Measurements from ENCODE around the gene CBARP. TPM values are rescaled to one million over a fixed set of nuclear protein-coding genes. Genes with fewer than 3 reads are reported as not detected.

The CBARP gene
- total and polyA plus RNA-seq, 2 donors (not counting 3 experiments of a cell fraction or from before 2014, with no cell fraction given): 3.5 to 9.2 TPM

DNA sequence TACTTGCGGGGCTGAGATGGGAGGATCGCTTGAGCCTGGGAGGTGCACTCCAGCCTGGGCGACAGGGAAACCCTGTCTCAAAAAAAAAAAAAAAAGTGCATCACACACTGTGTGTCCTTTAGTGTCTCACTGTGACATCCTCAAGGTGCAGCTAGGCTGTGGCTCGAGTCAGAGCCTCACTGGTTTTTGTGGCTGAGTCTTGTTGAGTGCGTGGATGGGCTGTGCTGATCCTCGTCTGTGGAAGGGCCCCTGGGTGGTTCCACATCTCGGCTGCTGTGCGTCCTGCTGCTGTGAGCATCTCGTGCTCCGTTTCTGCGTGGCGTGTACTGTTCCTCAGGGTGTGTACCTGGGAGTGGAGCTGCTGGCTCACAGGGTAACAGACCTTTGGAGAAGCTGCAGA, 21.0 kb downstream of the CBARP start:
- Histone ChIP-seq H3K4me3 (replicated peaks in 1 of 3; ENCODE audit: insufficient read depth in 1 of 3, low read depth in 1 of 3, low read length in 3 of 3) (no peak overlapping the region), H4K20me1 (replicated peaks; ENCODE audit: control insufficient read depth, extremely low read depth, insufficient read depth, low read length) (no peaks in the 10 kb centered on the region), H3K9ac (replicated peaks; ENCODE audit: extremely low read depth, insufficient read depth, low read length) (no peak overlapping the region), H3K79me2 (ENCODE audit: control insufficient read depth, insufficient read depth, low read length) (peaks cover 57% of the 10 kb centered on the region), H3K9me3 (replicated peaks; ENCODE audit: control insufficient read depth, insufficient read depth, low read length) (no peaks in the 10 kb centered on the region), H3K36me3 (ENCODE audit: control insufficient read depth in 2 of 2, extremely low read depth in 1 of 2, insufficient read depth in 2 of 2, low read length in 2 of 2) (peaks cover 0 to 6% of the 10 kb centered on the region in 2 experiments), H3K4me2 (ENCODE audit: insufficient read depth, low read length) (no peak overlapping the region), H2AFZ (ENCODE audit: low read depth, low read length) (no peak overlapping the region), H3K27me3 (ENCODE audit: control insufficient read depth in 2 of 2, insufficient read depth in 2 of 2, low read length in 2 of 2) (no peaks in the 10 kb centered on the region), H3K27ac (ENCODE audit: insufficient read depth, low read depth, low read length) (no peak overlapping the region), H3K4me1 (ENCODE audit: control insufficient read depth, extremely low read depth, insufficient read depth, low read length) (peaks cover 28% of the 10 kb centered on the region), H3K9me1 (replicated peaks; ENCODE audit: control insufficient read depth, extremely low read depth, insufficient read depth, low read length) (no peaks in the 10 kb centered on the region)
- FAIRE-seq (no peak), DNase-seq (ENCODE audit: low read depth, low spot score) (no peak)
- CTCF ChIA-PET: interaction anchor here (2.1 to 2.3 kb wide), 2 partner anchors 27 to 103 kb away, joined by 8 to 11 read pairs; no protein-coding TSS in a partner anchor
- POLR2A ChIA-PET: no interaction called here
- BruUV-seq (replicated peaks): no TSS peak
- dilution Hi-C loops (cut with MboI; ENCODE audit: extremely low pct_ligation_motif_present, low sequenced_read_pairs): no loop called here
- TF ChIP-seq CTCF (IDR thresholded peaks at IDR 0.05; ENCODE audit: extremely low read depth in 1 of 2, insufficient read depth in 1 of 2, low read depth in 1 of 2, low read length in 2 of 2) (no peak), MYC (IDR thresholded peaks at IDR 0.05; ENCODE audit: low read depth, low read length) (no peak), FOS (IDR thresholded peaks at IDR 0.05; ENCODE audit: borderline replicate concordance, insufficient read depth, low read length) (no peak), POLR2AphosphoS5 (IDR thresholded peaks at IDR 0.05; ENCODE audit: insufficient read depth, low read depth, low read length) (no peak), JUN (IDR thresholded peaks at IDR 0.05; ENCODE audit: borderline replicate concordance, insufficient read depth, insufficient read length, low read depth) (no peak), MAX (IDR thresholded peaks at IDR 0.05; ENCODE audit: insufficient read depth, insufficient read length) (no peak)
- intact Hi-C loops (cut with micrococcal nuclease): no loop called here
